OCI-LY7 (cell line): Measurements from ENCODE around the gene MYOCD. TPM values are rescaled to one million over a fixed set of nuclear protein-coding genes. Genes with fewer than 3 reads are reported as not detected.
A peak's percentile ranks its signal among the peaks of the same experiment; 100 is the strongest.

ENCODE experiments used
- BruUV-seq: library from RNA; stranded (reverse); fragments of 400-500 nt; replicated peaks from 2 replicates; lab custom pipeline; 2021; lab: Mats Ljungman, UMichigan
- CTCF ChIA-PET: fragments of 300-600 bp; sonication (Branson Sonifier 250); formaldehyde crosslinking; loops from one replicate; lab custom pipeline; 2022; ENCODE audit warnings: antibody characterized with exemption; ENCODE audit not compliant: unreplicated experiment; lab: Charles Lee
- POLR2A ChIA-PET: fragments of 300-600 bp; sonication (Branson Sonifier 250); formaldehyde crosslinking; loops from one replicate; lab custom pipeline; 2022; ENCODE audit warnings: antibody characterized with exemption; lab: Charles Lee
- DNase-seq: peaks from one replicate; pipeline ENCODE4 v3.0.0-alpha.2; 2015; ENCODE audit warnings: low spot score
- H2AFZ ChIP-seq: fragments of 200-600 bp; sonication (generic), shearing (Covaris generic); 2 replicates; pipeline ENCODE4 v1.6.1; 2014; ENCODE audit warnings: mild to moderate bottlenecking, antibody characterized with exemption, low read length, moderate library complexity
- H3K27ac ChIP-seq: fragments of 200-600 bp; sonication (generic); 2 replicates; pipeline ENCODE4 v1.5.1; 2014; ENCODE audit warnings: mixed run types, low read depth, mild to moderate bottlenecking, moderate library complexity, low read length, inconsistent platforms; ENCODE audit not compliant: poor library complexity, severe bottlenecking
- H3K36me3 ChIP-seq: fragments of 200-600 bp; sonication (generic); 2 replicates; pipeline ENCODE4 v1.6.1; 2014; ENCODE audit warnings: mild to moderate bottlenecking, antibody characterized with exemption, low read length, moderate library complexity, mixed read lengths; ENCODE audit not compliant: insufficient read depth
- H3K4me1 ChIP-seq: fragments of 200-600 bp; sonication (generic); 2 replicates; pipeline ENCODE4 v1.5.1; 2014; ENCODE audit warnings: mild to moderate bottlenecking, low read length; ENCODE audit not compliant: insufficient read depth, poor library complexity, severe bottlenecking
- H3K4me2 ChIP-seq: fragments of 200-600 bp; sonication (generic); 2 replicates; pipeline ENCODE4 v1.6.1; 2014; ENCODE audit warnings: mild to moderate bottlenecking, low read length
- H3K4me3 ChIP-seq: fragments of 200-600 bp; sonication (generic); 2 replicates; pipeline ENCODE4 v1.5.1; 2014; ENCODE audit warnings: mild to moderate bottlenecking, low read depth, low read length; ENCODE audit not compliant: poor library complexity, severe bottlenecking
- H3K79me2 ChIP-seq: fragments of 200-600 bp; sonication (generic); 2 replicates; pipeline ENCODE4 v1.6.1; 2016; ENCODE audit warnings: low read depth, mild to moderate bottlenecking, low read length, moderate library complexity, mixed read lengths; ENCODE audit not compliant: insufficient read depth
- H3K9me2 ChIP-seq: fragments of 200-600 bp; sonication (generic); 2 replicates; pipeline ENCODE4 v1.6.1; 2016; ENCODE audit warnings: mild to moderate bottlenecking, low read length, mixed read lengths; ENCODE audit not compliant: insufficient read depth
- H3K9me3 ChIP-seq: fragments of 200-600 bp; sonication (generic); 2 replicates; pipeline ENCODE4 v1.6.1; 2014; ENCODE audit warnings: mild to moderate bottlenecking, mixed run types, low read length, mixed read lengths
- H4K20me1 ChIP-seq: fragments of 200-600 bp; sonication (generic); 2 replicates; pipeline ENCODE4 v1.6.1; 2014; ENCODE audit warnings: mild to moderate bottlenecking, antibody characterized with exemption, low read length, moderate library complexity, mixed read lengths; ENCODE audit not compliant: insufficient read depth
- EZH2phosphoT487 ChIP-seq: fragments of 200-600 bp; sonication (generic); IDR thresholded peaks from 2 replicates; pipeline ENCODE4 v1.6.1; 2018; ENCODE audit warnings: low read depth, borderline replicate concordance, mild to moderate bottlenecking, mixed run types, antibody characterized with exemption, low read length, moderate library complexity, mixed read lengths
- intact Hi-C: fragments of 100-400 bp; cut with micrococcal nuclease; formaldehyde crosslinking; loops from one replicate; pipeline ENCODE4 v1.10.0; 2022; ENCODE audit not compliant: unreplicated experiment
- total RNA-seq, 2 experiments: library from RNA; depleted of rRNA in 1 of 2; stranded (reverse); fragments of >200 nt in 1 of 2; shearing (Covaris generic) in 1 of 2; gene quantifications; 2 replicates each; pipeline ENCODE4 v1.2.3, GENCODE V29; 2014 to 2022
- TF ChIP-seq, protein P1 (sequence below): fragments of 200-600 bp; sonication (generic); conservative IDR thresholded peaks from 2 replicates; pipeline ENCODE4 v1.5.1; 2014; ENCODE audit warnings: mild to moderate bottlenecking, antibody characterized with exemption, low read length, moderate library complexity, mixed read lengths

Gene MYOCD
- total RNA-seq, 2 experiments from 2014 or later, result not detected

- Histone ChIP-seq H3K4me3 (peak overlapping the region; percentile 93), H3K4me2 (peak overlapping the region; percentile 58), H3K9me3 (no peaks in the 10 kb centered on the region), H3K4me1 (peaks cover 10% of the 10 kb centered on the region), H3K9me2 (no peaks in the 10 kb centered on the region), H4K20me1 (no peaks in the 10 kb centered on the region), H2AFZ (peak overlapping the region; percentile 67), H3K36me3 (no peaks in the 10 kb centered on the region), H3K79me2 (peaks cover 13% of the 10 kb centered on the region; the same call in 1 of the 2 replicates), H3K27ac (no peak overlapping the region)
- no TSS peak for BruUV-seq
- intact Hi-C loops, result loop anchor here (1.0 to 2.0 kb wide), 2 partner anchors 25 to 230 kb away; partner anchors contain the start of gene ELAC2
- ChIA-PET POLR2A (no interaction called here), CTCF (interaction anchor here (1.0 kb wide), 1 partner anchor 23 kb away, joined by 3 read pairs; no protein-coding TSS in a partner anchor)
- DNase-seq, result peak; percentile 72
- TF ChIP-seq EZH2phosphoT487, result no peak
- TF ChIP-seq, protein P1, sequence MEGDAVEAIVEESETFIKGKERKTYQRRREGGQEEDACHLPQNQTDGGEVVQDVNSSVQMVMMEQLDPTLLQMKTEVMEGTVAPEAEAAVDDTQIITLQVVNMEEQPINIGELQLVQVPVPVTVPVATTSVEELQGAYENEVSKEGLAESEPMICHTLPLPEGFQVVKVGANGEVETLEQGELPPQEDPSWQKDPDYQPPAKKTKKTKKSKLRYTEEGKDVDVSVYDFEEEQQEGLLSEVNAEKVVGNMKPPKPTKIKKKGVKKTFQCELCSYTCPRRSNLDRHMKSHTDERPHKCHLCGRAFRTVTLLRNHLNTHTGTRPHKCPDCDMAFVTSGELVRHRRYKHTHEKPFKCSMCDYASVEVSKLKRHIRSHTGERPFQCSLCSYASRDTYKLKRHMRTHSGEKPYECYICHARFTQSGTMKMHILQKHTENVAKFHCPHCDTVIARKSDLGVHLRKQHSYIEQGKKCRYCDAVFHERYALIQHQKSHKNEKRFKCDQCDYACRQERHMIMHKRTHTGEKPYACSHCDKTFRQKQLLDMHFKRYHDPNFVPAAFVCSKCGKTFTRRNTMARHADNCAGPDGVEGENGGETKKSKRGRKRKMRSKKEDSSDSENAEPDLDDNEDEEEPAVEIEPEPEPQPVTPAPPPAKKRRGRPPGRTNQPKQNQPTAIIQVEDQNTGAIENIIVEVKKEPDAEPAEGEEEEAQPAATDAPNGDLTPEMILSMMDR, result no peak
Observed at GRCh38 chr17:12789075-12789480, 123.4 kb downstream of the MYOCD start.

GRCh38 chr17:12789481-12790248, 124.0 kb downstream of the MYOCD start, which contains the start of gene ARHGAP44:
TSS of gene ARHGAP44 (plus strand) at chr17:12789498. CDS start at chr17:12789839, 341 bp downstream.
- H3K36me3 ChIP-seq, result no peaks in the 10 kb centered on the region
- peak within 1 kb of the TSS; percentile 93 for H3K4me3 ChIP-seq
- H2AFZ ChIP-seq, result peak within 1 kb of the TSS; percentile 67
- TF ChIP-seq EZH2phosphoT487, result no peak
- TF ChIP-seq, protein P1, result no peak
- H3K27ac ChIP-seq, result no peak within 1 kb of the TSS
- H3K9me2 ChIP-seq, result no peaks in the 10 kb centered on the region
- POLR2A ChIA-PET, result interaction anchor here (0.6 kb wide), 1 partner anchor 215 kb away, joined by 3 read pairs; no protein-coding TSS in a partner anchor
- BruUV-seq, result no TSS peak
- intact Hi-C loops, result loop anchor here (1.0 to 2.0 kb wide), 2 partner anchors 25 to 229 kb away; partner anchors contain the start of gene ELAC2
- peaks cover 13% of the 10 kb centered on the region for H3K4me1 ChIP-seq
- peak; percentile 43 for DNase-seq
- H3K9me3 ChIP-seq, result no peaks in the 10 kb centered on the region
- CTCF ChIA-PET, result interaction anchor here (1.0 kb wide), 1 partner anchor 23 kb away, joined by 3 read pairs; no protein-coding TSS in a partner anchor
- H4K20me1 ChIP-seq, result no peaks in the 10 kb centered on the region
- peaks cover 13% of the 10 kb centered on the region; the same call in 1 of the 2 replicates for H3K79me2 ChIP-seq
- H3K4me2 ChIP-seq, result peak within 1 kb of the TSS; percentile 58
